Measurements from ENCODE around the gene EFNB2.
A peak's percentile ranks its signal among the peaks of the same experiment; 100 is the strongest.

EFNB2 gene

DNA sequence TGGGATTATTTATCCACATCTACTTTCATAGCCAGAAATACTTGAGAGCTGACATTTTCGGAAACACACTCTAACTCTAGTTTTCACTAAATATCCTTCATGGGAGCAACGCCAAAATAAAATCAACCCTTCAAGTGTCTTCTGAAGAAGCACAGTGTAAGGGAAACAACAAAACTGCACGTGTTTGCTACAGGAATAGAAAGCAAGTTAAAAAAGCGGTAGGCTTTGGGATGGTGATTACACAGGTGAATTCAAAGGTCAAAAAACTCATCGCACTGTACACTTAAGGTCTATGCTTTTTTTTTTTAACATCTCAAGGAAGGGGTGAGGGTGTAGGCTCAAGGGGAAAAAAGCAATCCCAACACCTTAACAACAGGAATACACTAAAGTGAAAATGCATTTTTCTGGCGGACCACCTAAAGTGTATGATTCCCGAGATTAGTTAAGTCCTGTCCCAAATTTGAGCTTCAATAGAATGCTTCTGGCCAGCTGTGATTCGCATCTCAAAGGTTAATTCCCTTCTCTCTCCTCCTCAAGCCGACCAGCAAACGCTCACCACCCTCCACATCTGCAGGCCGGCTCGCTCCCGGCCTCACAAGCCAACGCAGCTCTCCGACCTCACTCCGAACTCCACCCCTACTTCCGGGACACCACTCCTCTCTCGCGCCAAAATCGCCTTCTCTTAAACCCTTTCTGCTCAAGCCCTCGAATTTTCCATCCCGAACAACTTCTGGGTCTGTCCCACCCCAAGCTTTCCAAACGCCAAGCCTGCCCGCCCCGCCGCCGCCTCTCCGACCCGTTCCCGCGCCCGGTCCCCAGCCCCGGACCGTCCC lies 31.4 kb upstream of the EFNB2 start:
- TF ChIP-seq ZNF660 (tag by site-specific recombination; IDR thresholded peaks at IDR 0.05): no peak
- no peak for TF ChIP-seq ZNF133 (tag by site-specific recombination; IDR thresholded peaks at IDR 0.05)
- TF ChIP-seq, protein P1, sequence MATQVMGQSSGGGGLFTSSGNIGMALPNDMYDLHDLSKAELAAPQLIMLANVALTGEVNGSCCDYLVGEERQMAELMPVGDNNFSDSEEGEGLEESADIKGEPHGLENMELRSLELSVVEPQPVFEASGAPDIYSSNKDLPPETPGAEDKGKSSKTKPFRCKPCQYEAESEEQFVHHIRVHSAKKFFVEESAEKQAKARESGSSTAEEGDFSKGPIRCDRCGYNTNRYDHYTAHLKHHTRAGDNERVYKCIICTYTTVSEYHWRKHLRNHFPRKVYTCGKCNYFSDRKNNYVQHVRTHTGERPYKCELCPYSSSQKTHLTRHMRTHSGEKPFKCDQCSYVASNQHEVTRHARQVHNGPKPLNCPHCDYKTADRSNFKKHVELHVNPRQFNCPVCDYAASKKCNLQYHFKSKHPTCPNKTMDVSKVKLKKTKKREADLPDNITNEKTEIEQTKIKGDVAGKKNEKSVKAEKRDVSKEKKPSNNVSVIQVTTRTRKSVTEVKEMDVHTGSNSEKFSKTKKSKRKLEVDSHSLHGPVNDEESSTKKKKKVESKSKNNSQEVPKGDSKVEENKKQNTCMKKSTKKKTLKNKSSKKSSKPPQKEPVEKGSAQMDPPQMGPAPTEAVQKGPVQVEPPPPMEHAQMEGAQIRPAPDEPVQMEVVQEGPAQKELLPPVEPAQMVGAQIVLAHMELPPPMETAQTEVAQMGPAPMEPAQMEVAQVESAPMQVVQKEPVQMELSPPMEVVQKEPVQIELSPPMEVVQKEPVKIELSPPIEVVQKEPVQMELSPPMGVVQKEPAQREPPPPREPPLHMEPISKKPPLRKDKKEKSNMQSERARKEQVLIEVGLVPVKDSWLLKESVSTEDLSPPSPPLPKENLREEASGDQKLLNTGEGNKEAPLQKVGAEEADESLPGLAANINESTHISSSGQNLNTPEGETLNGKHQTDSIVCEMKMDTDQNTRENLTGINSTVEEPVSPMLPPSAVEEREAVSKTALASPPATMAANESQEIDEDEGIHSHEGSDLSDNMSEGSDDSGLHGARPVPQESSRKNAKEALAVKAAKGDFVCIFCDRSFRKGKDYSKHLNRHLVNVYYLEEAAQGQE (tag by site-specific recombination; IDR thresholded peaks at IDR 0.05): peak; percentile 14; the same call in 1 of the 2 replicates
- peak; percentile 24; the same call in 1 of the 2 replicates for TF ChIP-seq SP2 (tag by site-specific recombination; IDR thresholded peaks at IDR 0.05)
- TF ChIP-seq, protein P2, sequence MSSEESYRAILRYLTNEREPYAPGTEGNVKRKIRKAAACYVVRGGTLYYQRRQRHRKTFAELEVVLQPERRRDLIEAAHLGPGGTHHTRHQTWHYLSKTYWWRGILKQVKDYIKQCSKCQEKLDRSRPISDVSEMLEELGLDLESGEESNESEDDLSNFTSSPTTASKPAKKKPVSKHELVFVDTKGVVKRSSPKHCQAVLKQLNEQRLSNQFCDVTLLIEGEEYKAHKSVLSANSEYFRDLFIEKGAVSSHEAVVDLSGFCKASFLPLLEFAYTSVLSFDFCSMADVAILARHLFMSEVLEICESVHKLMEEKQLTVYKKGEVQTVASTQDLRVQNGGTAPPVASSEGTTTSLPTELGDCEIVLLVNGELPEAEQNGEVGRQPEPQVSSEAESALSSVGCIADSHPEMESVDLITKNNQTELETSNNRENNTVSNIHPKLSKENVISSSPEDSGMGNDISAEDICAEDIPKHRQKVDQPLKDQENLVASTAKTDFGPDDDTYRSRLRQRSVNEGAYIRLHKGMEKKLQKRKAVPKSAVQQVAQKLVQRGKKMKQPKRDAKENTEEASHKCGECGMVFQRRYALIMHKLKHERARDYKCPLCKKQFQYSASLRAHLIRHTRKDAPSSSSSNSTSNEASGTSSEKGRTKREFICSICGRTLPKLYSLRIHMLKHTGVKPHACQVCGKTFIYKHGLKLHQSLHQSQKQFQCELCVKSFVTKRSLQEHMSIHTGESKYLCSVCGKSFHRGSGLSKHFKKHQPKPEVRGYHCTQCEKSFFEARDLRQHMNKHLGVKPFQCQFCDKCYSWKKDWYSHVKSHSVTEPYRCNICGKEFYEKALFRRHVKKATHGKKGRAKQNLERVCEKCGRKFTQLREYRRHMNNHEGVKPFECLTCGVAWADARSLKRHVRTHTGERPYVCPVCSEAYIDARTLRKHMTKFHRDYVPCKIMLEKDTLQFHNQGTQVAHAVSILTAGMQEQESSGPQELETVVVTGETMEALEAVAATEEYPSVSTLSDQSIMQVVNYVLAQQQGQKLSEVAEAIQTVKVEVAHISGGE (tag by site-specific recombination; conservative IDR thresholded peaks at IDR 0.05; ENCODE audit: low read depth): 0 out of 2 replicates have a peak, but pooled peaks have one; percentile 11
- no peak for TF ChIP-seq ZNF558 (tag by site-specific recombination; IDR thresholded peaks at IDR 0.05)
- ChIA-PET CTCF (interaction anchor here (0.8 to 1.2 kb wide), 2 partner anchors 30 to 54 kb away, joined by 3 to 5 read pairs; no protein-coding TSS in a partner anchor), POLR2A (interaction anchor here (1.2 to 1.9 kb wide), 4 partner anchors 30 to 34 kb away, joined by 5 to 9 read pairs (median 6); partner anchors contain the start of gene EFNB2)
- Histone ChIP-seq H3K4me3 (ENCODE audit: low read depth, low read length) (peak overlapping the region; percentile 98), H3K27ac (ENCODE audit: extremely low read depth, low read depth, low read length) (peak overlapping the region; percentile 92), H3K9me3 (ENCODE audit: control insufficient read depth, insufficient read depth, low read depth, low read length) (no peaks in the 10 kb centered on the region), H3K36me3 (ENCODE audit: control insufficient read depth in 2 of 2, insufficient read depth in 1 of 2, low read length in 2 of 2) (no peaks in the 10 kb centered on the region), H3K4me1 (ENCODE audit: control insufficient read depth, insufficient read depth, low read length) (peaks cover 19% of the 10 kb centered on the region)

DNA sequence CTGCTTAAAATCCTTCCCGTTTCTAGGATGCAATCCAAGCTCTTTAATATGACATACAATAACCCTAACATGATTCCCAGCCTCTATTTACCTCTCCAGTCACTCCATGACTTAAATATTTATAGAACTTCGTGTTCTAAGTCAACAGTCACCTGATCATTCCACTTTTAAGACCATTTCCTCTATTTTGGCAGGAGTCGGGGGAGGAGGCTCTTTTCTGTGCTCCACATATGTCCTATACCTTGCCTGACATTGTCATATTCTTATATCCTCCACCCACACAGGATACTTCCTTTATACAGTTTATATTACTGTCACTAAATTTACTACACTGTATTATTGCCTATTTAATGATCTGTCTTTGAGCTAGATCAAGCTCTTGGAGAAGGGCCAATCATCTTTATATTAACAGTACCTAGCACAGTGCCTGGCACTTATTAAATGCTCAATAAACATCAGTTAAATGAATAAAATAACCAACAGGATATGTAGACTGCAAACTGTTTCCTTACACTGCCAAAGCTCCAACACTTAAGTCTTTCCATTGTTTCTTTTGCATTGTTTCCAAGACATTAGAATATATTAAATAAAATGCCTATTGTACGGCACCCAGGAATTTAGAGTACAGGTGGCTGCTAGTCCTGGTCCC lies 29.8 kb upstream of the EFNB2 start:
- TF ChIP-seq ZNF664 (tag by site-specific recombination; IDR thresholded peaks at IDR 0.05) (peak; percentile 92), ZNF311 (tag by site-specific recombination; IDR thresholded peaks at IDR 0.05; ENCODE audit: borderline replicate concordance) (no peak), ZBTB21 (tag by site-specific recombination; IDR thresholded peaks at IDR 0.05) (no peak)
- TF ChIP-seq, protein P3, sequence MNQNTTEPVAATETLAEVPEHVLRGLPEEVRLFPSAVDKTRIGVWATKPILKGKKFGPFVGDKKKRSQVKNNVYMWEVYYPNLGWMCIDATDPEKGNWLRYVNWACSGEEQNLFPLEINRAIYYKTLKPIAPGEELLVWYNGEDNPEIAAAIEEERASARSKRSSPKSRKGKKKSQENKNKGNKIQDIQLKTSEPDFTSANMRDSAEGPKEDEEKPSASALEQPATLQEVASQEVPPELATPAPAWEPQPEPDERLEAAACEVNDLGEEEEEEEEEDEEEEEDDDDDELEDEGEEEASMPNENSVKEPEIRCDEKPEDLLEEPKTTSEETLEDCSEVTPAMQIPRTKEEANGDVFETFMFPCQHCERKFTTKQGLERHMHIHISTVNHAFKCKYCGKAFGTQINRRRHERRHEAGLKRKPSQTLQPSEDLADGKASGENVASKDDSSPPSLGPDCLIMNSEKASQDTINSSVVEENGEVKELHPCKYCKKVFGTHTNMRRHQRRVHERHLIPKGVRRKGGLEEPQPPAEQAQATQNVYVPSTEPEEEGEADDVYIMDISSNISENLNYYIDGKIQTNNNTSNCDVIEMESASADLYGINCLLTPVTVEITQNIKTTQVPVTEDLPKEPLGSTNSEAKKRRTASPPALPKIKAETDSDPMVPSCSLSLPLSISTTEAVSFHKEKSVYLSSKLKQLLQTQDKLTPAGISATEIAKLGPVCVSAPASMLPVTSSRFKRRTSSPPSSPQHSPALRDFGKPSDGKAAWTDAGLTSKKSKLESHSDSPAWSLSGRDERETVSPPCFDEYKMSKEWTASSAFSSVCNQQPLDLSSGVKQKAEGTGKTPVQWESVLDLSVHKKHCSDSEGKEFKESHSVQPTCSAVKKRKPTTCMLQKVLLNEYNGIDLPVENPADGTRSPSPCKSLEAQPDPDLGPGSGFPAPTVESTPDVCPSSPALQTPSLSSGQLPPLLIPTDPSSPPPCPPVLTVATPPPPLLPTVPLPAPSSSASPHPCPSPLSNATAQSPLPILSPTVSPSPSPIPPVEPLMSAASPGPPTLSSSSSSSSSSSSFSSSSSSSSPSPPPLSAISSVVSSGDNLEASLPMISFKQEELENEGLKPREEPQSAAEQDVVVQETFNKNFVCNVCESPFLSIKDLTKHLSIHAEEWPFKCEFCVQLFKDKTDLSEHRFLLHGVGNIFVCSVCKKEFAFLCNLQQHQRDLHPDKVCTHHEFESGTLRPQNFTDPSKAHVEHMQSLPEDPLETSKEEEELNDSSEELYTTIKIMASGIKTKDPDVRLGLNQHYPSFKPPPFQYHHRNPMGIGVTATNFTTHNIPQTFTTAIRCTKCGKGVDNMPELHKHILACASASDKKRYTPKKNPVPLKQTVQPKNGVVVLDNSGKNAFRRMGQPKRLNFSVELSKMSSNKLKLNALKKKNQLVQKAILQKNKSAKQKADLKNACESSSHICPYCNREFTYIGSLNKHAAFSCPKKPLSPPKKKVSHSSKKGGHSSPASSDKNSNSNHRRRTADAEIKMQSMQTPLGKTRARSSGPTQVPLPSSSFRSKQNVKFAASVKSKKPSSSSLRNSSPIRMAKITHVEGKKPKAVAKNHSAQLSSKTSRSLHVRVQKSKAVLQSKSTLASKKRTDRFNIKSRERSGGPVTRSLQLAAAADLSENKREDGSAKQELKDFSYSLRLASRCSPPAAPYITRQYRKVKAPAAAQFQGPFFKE (tag by site-specific recombination; IDR thresholded peaks at IDR 0.05; ENCODE audit: borderline replicate concordance): no peak
- Histone ChIP-seq H3K27ac (ENCODE audit: extremely low read depth, low read depth, low read length) (no peak overlapping the region), H3K4me3 (ENCODE audit: low read depth, low read length) (peak overlapping the region; percentile 11; the same call in 1 of the 2 replicates), H3K36me3 (ENCODE audit: control insufficient read depth in 2 of 2, insufficient read depth in 1 of 2, low read length in 2 of 2) (no peaks in the 10 kb centered on the region), H3K4me1 (ENCODE audit: control insufficient read depth, insufficient read depth, low read length) (peaks cover 21% of the 10 kb centered on the region), H3K9me3 (ENCODE audit: control insufficient read depth, insufficient read depth, low read depth, low read length) (no peaks in the 10 kb centered on the region)
- ChIA-PET POLR2A (interaction anchor here (1.4 kb wide), 1 partner anchor 30 kb away, joined by 5 read pairs; the partner anchor contains the start of gene EFNB2), CTCF (interaction anchor here (0.6 to 0.9 kb wide), 2 partner anchors 55 to 250 kb away, joined by 3 read pairs; no protein-coding TSS in a partner anchor)
